GM21529 (cell line): ENCODE data around the gene NUP98.
A peak's percentile ranks its signal among the peaks of the same experiment; 100 is the strongest.
"Not testable (repeated sequence)": the region's sequence is repeated elsewhere in the genome, so short reads cannot be mapped to it uniquely, and the experiment has no call there.

ENCODE experiments used
- ATAC-seq: cut with Tn5 transposase; IDR thresholded peaks from one replicate; pipeline ENCODE4 v1.9.1; 2021; ENCODE audit not compliant: unreplicated experiment

NUP98 gene

DNA sequence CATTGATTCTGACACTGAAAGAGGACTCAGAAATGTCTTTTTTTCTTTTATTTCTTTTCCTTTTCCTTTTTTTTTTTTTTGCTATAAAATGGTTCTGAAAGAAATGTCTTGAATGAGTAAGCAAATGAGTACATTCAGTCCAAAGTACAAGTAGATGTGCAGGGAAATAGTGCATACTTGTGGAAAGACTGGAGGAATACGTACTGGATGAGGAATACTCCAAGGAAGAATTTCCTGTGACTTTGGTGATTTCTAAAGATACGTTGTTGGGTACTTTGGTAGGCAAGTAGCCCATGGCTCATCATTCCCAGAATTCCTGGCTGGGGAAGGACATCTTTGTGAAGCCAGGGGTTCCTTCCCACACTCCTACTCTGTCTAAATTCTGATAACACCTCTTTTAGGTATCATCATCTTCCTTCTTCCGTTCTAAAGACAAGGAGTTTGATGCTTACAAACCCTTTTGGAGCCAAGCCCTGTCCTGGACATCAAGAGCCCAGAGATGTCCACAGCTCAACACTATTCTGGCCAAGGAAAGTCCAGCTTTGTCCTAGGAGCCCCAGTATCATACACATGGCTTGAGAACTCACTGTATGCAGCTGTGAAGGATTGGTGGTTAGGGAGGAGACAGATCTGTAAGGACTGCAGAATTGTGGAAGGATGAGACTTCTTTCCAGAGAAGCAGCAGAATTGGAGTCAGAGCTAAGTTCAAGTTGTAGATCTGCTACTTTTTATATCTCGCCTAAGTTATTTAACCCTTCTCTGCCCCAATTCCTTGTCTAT lies 4.8 kb upstream of the NUP98 start:
- no peak for ATAC-seq

DNA sequence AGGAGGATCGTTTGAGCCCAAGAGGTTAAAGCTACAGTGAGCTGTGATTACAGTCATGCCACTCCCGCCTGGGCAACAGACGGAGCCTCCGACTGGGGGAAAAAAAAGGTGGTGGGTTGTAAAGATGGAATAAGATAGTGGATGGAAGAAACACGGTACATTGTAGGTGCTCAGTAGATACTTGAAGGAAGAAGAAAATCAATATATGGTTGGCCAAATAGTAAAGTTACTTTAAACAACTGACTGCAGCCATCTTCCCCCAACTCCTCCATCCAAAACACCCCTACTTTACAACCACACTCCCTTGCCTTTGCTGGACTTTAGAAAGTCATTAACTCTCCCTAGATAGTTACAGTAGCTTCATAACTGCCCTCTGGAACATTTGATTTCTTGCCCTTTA lies 2.5 kb upstream of the NUP98 start:
- no peak for ATAC-seq

DNA sequence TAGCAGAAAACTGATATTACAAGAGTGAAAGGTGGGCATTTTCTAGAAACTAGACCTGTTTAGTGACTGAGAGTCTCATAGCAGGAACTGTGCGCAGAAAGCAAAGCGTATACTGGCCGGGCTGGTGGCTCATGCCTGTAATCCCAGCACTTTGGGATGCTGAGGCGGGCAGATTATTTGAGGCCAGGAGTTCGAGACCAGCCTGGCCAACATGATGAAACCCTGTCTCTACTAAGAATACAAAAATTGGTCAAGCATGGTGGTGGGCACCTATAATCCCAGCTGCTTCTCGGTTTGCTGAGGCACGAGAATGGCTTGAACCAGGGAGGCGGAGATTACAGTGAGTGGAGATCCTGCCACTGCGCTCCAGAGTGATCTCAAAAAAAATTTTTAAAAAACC lies 1.8 kb upstream of the NUP98 start:
- ATAC-seq: no peak

DNA sequence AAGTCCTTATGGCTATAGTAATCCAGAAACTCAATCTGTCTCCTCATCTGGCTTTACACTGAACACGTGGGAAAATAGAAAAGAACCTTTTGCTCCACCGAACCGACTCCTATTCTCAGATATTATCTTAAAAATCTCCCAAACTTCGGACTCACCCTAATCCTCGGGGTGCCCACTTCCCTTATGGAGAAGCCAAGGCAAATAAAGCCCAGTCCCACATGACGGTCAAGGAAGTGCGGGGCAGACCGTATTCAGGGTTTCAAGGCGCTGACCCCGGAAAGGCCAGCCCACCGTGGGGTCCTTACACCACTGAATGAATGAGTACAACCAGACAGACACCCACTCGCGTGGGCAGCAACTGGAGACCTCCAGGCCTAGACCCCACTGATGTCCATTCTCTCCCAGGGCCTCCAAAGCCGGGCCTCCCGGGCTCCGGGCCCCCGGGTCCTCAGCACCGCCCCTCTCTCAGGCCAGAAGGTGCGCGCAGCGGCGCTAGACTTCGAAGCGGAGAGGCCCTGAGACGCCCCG lies 489 bp downstream of the NUP98 start:
- peak; percentile 26 for ATAC-seq

DNA sequence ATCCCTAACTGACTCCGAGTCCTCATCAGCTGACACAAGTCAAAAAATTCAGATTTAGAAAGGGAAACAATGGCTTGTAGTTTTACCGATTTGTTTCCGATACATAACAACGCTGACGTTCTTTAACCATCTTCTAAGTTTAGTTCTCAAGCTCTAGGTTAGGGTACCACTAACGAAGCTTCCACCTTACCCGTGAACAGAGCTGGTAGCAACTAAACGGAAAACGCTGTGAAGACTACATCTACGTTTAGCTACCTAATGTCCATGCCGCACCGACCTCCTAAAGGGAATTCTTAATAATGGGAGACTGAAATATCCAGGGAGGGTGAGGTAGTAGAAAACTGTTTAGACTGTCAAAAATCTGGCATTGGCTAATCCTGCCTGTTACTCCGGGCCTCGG lies 1.0 kb downstream of the NUP98 start:
- ATAC-seq: no peak

DNA sequence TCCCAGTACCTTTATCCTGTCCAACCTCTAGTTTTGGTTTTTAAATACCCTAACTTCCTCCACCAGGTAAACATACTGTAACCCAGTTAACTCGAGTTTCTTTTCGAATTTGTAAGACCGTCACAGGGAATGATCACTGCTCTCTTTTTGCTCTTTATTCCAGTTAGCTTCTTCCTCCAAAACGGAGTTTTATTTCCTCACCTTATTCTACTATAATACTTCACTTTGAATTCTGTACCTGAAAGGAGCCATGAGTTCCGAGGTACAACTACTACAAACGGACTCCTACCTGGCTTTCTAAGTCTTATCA lies 1.4 kb downstream of the NUP98 start:
- no peak for ATAC-seq

DNA sequence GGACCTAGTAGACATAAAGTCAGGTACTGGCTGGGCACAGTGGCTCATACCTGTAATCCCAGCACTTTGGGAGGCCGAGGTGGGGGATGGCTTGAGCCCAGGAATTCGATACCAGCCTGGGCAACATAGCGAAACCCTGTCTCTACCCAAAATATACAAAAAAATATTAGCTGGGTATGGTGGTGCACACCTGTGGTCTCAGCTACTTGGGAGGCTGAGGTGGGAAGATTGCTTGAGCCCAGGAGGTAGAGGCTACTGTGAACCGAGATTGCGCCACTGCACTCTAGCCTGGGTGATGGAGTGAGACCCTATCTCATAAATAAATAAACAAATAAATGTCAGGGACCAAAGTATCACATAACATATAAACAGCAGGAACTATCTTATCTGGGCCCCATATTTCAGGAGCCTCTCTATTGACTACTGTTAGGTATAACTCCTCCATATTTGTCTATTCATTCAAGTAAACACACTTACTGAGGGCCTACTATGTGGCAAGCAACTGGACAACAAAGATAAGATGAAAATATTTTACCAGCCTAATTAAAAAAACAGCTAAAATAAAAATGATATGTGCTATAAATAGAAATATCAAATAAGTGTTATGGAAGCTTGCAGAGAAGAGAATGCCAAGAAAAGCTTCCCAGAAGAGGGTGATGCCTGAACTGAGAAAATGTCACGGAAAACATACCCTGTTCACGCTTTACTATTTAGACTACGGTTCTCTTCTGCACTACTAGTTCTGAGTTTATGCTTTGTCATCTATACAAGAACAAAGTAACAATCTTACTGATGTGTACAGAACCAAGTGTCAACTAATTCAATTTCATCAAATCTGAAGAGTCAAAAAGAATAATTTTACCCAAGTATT lies 2.0 kb downstream of the NUP98 start:
- no peak for ATAC-seq

DNA sequence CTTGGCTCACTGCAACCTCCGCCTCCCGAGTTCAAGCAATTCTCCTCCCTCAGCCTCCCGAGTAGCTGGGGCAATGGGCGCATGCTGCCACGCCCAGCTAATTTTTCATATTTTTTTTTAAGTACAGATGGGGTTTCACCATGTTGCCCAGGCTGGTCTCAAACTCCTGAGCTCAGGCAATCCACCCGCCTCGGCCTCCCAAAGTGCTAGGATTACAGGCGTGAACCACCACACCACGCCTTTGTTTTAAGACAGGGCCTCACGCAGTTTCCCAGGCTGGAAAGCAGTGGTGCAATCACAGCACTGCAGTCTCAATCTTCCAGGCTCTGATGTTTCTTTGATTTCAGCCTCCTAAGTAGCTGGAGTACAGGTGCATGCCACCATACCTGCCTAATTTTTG lies 3.0 kb downstream of the NUP98 start:
- not testable (repeated sequence) for ATAC-seq

DNA sequence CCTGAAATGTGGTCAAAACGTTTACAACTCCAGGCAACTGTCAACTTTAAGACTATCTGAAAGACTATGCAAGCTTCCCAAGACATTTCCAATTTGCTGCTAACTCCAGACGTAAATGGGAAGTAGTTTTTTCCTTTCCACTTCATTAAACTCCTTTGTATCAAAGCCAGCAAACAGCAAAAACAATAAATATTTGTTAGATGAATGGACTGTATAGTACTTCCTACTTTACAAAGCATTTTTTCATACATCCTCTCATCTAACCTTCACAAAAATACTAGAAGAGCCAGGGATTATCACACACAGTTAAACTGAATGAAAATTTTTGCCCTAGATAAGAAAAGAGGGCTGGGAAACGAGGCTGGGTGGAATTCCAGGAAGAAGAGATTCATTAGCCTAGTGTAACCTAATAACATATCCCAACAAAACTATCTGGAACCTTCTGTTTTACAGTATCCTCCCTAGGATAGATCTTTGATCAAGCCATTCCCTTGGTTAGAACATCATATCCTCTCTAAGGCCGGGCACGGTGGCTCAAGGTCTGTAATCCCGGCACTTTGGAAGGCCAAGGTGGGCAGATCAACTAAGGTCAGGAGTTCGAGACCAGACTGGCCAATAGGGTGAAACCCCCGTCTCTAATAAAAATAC lies 10.4 kb downstream of the NUP98 start:
- no peak for ATAC-seq

DNA sequence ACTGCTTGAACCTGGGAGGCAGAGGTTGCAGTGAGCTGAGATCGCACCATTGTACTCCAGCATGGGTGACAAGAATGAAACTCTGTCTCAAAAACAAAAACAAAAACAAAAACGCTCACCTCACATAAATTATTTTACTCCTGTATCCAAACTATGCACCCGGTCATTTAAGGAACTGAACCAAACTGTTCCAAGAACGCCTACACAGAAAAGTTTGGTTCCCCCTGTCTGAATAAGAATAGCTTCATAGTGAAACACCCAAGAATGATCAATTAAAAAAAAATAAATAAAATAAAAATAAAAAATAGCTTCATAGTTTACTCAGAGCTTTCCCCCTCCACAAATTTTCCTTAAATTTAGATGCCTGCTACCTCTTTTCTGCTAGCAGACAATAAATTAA lies 13.7 kb downstream of the NUP98 start:
- no peak for ATAC-seq

DNA sequence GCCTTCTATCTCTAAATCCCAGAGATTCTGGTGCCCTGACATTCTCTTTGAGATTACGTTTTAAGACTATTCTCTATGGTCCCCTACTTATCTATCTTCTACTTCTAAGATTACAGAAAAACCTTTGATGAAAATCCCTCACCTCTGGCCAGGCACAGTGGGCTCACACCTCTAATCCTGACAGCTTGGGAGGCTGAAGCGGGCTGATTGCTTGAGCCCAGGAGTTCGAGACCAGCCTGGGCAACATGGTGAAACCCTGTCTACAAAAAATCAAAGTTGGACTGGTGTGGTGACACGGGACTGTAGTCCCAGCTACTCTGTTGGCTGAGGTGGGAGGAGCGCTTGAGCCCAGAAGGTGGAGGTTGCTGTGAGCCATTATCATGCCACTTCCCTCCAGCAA lies 14.4 kb downstream of the NUP98 start:
- no peak for ATAC-seq

DNA sequence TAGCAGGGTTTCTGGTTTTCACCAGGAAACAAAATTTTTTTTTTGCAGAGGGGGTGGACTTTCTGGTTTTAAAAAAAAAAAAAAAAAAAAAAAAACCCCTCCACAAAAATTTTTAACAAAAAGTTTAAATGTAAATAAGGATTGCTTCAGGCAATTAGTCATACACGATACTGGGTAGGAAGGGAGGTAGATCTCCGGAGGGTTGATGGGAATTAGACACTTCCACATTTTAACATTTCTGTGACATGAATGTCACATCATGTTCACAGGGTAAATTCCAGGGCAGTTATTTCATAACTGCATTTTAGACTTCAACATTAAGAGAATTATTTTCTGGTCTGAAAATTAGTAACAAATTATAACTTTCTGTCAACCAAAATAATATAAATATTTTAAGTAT lies 15.9 kb downstream of the NUP98 start:
- ATAC-seq: no peak

DNA sequence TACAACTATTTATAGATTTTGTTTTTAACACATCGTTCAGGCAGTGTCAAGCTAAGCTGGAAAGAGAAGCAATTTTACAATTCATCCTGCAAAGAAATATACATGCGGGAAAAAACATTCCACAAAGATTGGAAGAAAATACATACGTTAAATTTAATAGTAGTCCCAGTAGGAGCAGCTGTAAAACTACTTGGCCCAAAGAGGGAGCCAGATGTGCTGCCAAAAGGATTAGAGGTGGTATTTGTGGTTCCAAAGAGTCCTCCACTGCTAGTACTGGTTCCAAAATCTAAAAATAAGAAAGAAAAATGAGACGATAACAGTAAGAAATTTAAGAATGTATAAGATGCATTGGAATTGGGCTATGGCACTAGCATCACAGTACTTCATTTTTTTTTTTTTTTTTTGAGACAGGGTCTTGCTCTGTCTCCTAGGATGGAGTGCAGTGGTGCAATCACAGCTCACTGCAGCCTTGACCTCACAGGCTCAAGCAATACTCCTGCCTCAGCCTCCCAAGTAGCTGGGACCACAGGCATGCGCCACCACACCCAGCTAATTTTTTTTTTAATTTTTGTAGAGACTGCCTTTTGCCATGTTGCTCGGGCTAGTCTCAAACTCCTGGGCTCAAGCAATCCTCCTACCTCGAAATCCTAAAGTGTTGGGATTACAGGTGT lies 21.5 kb downstream of the NUP98 start:
- no peak for ATAC-seq

DNA sequence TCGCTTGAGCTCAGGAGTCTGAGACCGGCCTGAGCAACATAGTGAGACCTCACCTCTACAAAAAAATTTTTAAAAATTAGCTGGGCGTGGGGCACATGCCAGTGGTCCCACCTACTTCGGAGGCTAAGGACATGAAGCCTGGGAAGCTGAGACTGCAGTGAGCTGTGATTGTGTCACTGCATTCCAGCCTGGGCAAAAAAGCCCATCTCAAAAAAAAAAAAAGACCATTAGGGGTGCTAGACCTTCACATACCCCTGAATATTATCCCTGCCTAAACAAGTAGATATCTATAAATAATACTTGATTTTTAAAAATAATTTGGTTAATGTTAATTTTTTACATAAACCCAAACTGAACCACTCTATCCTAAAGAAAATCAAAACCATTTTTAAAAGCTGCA lies 24.2 kb downstream of the NUP98 start:
- ATAC-seq: no peak

DNA sequence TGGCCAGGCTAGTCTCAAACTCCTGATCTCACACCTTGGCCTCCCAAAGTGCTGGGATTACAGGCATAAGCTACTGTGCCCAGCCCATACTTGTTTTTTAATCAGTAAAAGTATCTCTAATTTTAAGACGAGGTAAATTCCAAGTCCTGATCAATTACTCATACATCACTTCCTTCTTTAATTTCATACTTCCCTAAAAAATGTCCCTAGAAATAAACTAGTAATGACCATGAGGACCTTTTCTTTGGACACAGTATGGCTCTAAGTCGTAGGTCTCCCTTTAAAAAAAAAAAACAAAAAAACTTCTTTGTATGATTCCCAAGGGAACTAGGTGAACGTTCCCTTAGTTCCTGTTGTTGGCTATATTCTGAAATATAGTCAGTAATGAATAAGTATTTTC lies 29.8 kb downstream of the NUP98 start:
- ATAC-seq: no peak

DNA sequence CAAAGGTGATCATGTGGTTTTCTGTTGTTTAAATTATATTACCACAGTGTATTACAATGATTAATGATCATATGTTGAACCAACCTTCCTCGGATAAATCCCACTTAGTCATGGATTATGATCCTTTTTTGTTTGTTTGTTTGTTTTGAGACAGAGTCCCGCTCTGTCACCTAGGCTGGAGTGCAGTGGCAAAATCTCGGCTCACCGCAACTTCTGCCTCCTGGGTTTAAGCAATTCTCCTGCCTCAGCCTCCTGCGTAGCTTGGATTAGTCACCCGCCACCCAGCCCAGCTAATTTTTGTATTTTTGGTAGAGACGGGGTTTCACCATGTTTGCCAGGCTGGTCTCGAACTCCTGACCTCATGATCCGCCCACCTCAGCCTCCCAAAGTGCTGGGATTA lies 30.5 kb downstream of the NUP98 start:
- ATAC-seq: not testable (repeated sequence)

DNA sequence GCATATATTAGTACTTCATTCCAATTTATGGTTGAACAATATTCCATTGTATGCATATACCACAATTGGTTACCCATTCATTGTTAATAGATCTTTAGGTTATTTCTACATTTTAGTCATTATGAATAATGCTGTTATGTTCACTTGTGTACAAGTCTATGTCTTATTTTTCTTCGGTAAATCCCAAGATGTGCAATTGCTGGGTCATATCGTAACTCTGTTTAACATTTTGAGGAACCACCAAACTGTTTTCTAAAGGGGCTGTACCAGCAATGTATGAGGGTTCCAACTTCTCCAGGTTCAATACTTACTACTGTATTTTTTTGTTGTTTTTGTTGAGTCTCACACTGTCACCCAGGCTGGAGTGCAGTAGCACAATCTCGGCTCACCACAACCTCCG lies 33.1 kb downstream of the NUP98 start:
- no peak for ATAC-seq

DNA sequence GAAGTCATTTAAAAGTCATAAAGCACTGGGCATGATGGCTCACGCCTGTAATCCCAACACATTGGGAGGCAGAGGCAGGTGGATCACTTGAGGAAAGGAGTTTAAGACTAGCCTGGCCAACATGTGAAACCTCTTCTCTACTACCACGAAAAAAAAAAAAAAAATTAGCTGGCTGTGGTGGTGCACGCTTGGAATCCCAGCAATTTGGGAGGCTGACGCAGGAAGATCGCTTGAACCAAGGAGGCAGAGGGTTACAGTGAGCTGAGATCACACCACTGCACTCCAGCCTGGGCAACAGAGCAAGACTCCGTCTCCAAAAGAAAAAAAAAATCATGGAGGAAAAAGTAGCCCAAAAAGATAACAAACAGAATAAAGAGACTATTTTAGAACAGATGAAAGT lies 42.2 kb downstream of the NUP98 start:
- no peak for ATAC-seq

DNA sequence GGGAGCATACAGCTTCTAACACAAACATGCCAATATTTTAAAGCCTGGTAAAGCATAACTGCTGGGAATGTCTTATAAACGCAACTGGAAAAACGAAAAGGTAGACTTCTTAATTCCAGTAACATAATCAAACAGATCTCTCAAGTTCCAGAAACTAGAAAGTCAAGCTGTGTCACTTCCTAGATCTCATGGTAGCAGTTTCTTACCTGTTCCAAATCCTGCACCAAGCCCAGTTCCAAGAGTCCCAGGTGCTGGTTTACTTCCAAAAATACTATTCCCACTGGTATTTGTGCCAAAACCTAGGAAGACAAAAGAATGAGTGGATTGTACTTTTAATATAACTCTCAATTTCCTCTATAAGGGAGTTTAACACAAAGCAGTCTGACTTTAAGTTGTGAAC lies 44.2 kb downstream of the NUP98 start:
- ATAC-seq: no peak

DNA sequence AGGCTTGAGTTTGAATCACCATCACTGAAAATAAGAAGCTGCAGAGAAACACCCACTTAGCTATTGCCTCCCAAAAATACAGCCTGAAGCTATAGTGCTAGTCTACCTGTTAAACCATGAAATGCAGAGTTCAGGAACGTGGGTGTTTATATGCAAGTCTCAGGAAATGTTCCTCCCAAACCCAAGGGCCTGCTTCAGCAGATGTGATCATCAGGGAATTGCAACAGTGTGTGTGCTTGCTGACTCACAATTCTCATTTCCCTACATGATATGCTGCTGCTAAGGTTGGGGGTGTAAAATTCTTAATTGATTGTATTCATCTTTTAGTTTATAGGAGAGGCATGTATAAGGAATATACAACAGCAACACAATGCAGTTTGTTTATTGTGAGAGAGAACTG lies 49.6 kb downstream of the NUP98 start:
- ATAC-seq: no peak

DNA sequence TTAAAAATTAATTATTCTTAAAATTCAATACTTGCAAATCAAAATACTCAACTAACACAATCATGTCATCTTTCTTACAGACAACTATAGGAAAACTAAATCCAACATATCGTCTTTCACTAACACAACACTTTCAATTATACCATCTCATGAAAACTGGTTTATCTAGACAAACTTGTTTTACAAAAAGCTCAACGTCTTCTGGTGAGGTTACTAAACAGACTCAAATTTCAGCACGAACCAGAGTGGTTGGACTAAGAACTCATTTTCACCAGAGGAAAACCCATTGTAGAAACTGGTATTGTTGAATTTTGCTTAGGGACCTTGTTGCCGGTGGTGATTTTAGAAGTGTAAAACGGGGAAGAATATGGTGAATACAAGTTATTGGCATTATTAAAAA lies 52.2 kb downstream of the NUP98 start:
- no peak for ATAC-seq
